IMR-90 (cell line): ENCODE measurements around the gene ITPK1.

Source experiments
- POLR2A ChIP-seq: IDR thresholded peaks from 2 replicates; pipeline ENCODE4 v1.6.1; 2012; ENCODE audit warnings: mild to moderate bottlenecking, low read depth, low read length
- SMC3 ChIP-seq: fragments of 150-350 bp; IDR thresholded peaks from 2 replicates; pipeline ENCODE4 v1.6.1; 2016; ENCODE audit warnings: low read depth, mild to moderate bottlenecking, antibody characterized with exemption, low read length, moderate library complexity
- TF ChIP-seq, protein P1 (sequence below): conservative IDR thresholded peaks from 2 replicates; pipeline ENCODE4 v1.5.1; 2012; ENCODE audit warnings: mild to moderate bottlenecking, low read depth, low read length, improper control_type of control experiment

DNA sequence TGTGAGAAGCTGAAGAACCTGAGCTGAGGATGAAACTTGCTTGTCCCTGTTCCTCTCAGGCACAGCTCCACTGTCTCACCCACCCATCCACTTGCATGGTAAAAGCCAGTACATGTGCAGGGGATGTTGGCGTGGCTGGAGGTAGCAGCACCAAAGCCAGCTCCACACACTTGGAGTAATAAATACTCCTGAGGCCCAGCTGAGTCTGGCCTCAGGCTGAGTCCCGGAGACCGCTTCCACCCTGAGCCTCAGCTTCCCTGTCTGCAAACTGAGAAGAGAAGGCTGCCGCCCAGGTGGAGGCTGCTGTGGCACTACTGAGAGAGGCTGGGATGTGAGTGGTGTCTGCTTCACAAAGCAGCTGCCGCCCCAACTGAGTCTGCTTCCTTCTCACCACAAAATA lies 173.6 kb downstream of the ITPK1 start:
- TF ChIP-seq POLR2A = no peak
- TF ChIP-seq, protein P1, sequence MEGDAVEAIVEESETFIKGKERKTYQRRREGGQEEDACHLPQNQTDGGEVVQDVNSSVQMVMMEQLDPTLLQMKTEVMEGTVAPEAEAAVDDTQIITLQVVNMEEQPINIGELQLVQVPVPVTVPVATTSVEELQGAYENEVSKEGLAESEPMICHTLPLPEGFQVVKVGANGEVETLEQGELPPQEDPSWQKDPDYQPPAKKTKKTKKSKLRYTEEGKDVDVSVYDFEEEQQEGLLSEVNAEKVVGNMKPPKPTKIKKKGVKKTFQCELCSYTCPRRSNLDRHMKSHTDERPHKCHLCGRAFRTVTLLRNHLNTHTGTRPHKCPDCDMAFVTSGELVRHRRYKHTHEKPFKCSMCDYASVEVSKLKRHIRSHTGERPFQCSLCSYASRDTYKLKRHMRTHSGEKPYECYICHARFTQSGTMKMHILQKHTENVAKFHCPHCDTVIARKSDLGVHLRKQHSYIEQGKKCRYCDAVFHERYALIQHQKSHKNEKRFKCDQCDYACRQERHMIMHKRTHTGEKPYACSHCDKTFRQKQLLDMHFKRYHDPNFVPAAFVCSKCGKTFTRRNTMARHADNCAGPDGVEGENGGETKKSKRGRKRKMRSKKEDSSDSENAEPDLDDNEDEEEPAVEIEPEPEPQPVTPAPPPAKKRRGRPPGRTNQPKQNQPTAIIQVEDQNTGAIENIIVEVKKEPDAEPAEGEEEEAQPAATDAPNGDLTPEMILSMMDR = no peak
- TF ChIP-seq SMC3 = no peak
